Measurements from ENCODE around the gene ENSA.
"Not testable (repeated sequence)": the region's sequence is repeated elsewhere in the genome, so short reads cannot be mapped to it uniquely, and the experiment has no call there.

Gene ENSA

DNA sequence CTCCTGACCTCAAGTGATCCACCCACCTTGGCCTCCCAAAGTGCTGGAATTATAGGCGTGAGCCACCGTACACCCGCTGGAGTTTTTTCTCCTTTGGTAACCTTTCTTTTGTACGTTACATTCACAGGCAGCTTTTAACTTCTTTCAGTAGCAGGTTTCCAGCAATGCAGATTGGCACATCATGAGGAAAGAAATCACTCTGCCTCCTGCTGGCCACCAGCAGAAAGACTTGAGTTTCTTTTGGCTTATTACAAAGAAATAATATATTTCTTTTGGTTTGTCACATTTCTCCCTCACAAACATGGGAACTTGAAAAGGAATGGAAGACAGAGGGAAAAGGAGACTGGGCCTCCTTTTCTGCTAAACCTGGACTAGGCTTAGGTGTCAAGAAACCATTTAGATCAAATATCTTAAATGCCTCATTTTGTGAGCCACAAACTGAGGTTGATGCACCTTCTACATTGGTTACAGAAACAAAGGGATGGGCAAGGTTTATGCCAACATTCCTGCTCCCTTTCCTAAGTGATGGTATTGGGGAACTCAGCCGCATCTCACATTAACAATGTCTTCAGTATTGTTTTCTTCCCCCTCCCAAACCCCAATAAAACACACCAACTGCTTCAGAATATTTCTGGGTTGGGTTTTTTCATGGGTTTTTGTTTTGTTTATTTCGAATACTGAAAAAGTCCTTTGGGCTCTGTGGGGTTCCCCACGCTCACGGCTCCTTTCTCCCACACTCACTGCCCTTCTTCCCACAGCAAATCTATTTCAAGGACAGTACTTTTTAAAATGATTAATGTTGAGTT, 7.7 kb downstream of the ENSA start:
- DNase-seq = no peak

DNA sequence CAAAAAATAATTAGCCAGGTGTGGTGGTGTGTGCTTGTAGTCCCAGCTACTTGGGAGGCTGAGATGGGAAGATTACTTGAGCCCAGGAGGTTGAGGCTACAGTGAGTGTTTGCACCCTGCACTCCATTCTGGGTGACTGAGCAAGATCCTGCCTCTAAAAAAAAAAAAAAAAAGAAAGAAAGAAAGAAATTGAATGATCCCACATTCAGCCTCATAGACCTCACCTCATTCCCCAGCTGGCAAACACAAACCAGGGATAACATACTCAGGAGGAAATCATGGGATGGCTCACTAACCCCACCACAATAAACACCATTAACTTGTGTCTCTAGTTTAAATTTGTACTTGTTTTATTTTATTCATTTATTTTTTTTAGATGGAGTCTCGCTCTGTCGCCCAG, 8.5 kb downstream of the ENSA start:
- DNase-seq = no peak

DNA sequence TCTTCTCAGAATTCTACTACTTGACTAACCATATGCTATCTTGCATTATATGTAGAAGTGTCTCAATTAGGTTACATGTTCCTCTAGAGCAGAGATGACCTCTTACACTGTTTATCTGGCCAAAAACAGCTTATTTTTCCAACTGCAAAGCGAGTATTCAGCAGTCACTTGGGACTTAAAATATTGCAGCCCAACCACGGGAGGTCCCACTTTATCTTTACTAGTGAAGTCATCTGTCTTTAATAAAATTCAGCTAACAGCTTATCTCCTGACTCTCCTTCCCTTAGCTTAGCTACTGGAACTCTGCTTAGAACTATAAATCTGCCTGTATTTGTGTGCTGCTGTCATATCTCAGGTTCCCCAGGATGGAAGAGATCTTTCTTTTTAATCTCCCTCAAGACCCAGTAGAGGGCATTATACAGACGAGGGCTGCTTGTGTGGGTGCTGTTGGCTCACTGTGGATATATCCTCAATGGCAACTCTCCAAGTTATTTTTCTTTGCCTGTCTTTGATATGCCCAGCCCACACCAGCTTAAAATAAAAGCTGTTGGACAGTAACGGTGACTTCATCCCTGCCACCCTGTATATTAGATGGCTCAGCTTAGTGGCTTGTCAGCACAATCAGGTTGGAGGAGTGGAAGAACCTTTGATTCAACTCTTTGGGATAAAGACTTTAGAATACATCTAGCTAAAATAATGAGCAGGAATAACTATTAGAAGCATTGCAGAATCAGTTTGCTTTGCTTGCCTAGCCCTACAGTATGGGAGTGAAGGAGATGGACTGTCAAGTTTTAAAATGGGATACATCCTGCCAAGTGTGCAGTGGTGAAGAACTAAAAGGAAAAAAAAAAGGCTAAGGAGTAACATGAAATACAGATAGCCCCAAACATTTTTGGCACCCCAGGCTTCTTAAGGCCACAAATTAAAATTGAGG, 9.6 kb downstream of the ENSA start:
- no peak for DNase-seq

- no peak for DNase-seq
These were observed 13.8 kb downstream of the ENSA start for GRCh38 chr1:150615346-150616201.

- DNase-seq = peak; percentile 87
These were observed 16.1 kb downstream of the ENSA start for GRCh38 chr1:150613061-150613920.

DNA sequence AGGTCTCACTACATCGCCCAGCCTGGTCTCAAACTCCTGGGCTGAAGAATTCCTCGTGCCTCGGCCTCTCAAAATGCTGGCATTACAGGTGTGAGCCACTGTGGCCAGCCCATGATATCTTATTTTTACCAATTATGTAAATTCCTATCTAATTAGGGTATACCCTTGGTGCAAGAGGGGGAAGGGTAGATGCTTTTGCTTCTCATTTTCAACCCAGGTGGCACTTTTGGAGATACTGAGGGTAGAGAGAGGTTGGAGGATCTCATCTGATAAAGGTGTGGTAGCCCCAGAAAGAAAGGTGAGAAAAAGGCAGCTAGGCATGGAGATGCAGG, 17.4 kb downstream of the ENSA start:
- DNase-seq = no peak

GRCh38 chr1:150610576-150610975, 18.8 kb downstream of the ENSA start:
- DNase-seq = no peak

- DNase-seq = no peak
These were observed 19.7 kb downstream of the ENSA start for GRCh38 chr1:150609732-150610131.

- no peak for DNase-seq
These were observed 22.8 kb downstream of the ENSA start for GRCh38 chr1:150606463-150607142.

- not testable (repeated sequence) for DNase-seq
These were observed 24.0 kb downstream of the ENSA start for GRCh38 chr1:150605451-150605731.

DNA sequence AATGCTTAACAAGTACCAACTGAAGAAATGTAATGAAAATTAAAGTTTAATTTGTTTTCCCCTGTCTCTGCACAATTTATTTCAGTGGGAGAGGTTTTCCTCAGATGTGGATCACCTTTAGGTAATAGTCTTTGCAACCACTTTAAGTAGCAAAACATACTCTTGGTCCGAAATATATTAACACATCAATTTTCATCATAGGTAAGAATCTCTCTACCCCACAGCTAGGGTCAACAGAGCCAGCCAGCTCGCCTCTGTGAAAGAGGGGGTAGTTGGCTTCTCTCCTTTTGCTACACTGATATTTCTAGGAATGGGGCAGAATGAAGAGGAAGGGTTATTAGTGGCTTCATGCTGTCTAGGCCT, 25.2 kb downstream of the ENSA start:
- no peak for DNase-seq

DNA sequence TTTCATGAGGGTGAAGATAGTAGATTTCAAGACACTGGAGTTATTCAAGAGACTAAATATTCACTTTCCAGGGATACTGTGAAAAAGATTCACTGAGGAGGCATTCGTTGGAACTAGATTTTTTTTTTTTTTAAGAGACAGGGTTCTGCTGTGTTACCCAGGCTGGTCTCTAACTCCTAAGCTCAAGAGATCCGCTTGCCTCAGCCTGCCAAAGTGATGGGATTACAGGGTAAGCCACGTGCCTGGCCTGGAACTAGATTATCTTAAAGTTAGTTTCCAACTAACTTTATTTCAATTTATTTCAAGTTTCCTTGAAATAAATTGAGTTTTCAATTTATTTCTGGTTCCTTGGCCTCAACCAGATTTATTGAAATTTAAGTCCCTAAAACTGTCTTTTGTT, 25.7 kb downstream of the ENSA start:
- DNase-seq = no peak

DNA sequence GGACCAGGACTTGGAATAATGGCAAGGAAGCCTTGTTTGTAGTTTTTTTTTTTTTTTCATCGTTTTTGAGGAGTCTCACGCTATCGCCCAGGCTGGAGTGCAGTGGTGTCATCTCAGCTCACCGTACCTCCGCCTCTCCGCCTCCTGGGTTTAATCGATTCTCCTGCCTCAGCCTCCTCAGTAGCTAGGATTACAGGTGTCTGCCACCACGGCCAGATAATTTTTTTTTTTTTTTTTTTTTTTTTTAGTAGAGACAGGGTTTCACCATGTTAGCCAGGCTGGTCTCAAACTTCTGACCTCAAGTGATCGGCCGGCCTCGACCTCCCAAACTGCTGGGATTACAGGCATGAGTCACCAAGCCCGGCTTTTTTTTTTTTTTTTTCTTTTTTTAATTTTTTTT, 27.0 kb downstream of the ENSA start:
- DNase-seq = not testable (repeated sequence)

- no peak for DNase-seq
These were observed 27.9 kb downstream of the ENSA start for GRCh38 chr1:150601540-150601939.

- DNase-seq = not testable (repeated sequence)
These were observed 31.1 kb downstream of the ENSA start for GRCh38 chr1:150598346-150598745.

DNA sequence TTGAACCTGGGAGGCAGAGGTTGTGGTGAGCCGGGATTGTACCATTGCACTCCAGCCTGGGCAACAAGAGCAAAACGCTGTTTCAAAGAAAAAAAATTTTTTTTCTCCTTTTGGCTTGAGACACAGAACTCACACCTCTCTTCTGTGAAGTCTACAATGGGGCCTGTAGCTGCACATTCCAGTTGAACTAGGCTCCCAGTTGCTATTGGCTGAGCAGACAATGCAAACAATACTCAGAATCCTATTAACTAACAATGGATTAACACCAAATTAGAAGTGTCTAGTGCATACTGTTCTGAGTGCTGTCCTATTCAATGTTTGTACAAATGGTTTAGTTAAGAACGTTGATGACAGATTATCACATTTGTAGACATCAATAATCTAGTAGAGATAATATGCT, 32.4 kb downstream of the ENSA start:
- no peak for DNase-seq

- no peak for DNase-seq
These were observed 33.1 kb downstream of the ENSA start for GRCh38 chr1:150596095-150596892.

DNA sequence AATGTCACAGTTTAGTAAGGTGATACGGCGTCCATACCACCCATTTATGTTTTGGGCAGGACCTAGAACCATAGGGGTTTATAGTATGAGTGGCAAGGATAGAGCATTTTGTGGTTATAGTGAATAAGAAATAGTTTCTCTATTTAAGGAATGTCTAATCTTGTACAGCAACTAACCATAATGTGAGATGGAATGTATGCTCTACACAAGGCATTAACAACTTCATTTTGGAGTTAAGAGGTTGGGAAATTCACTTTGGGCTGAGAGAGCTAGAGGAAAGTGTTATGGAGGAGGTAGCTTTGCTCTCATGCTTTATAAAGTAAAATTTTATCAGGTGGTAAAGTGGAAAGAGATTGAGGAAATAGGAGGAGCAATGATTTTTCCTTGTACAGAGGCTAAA, 47.0 kb downstream of the ENSA start:
- no peak for DNase-seq

DNA sequence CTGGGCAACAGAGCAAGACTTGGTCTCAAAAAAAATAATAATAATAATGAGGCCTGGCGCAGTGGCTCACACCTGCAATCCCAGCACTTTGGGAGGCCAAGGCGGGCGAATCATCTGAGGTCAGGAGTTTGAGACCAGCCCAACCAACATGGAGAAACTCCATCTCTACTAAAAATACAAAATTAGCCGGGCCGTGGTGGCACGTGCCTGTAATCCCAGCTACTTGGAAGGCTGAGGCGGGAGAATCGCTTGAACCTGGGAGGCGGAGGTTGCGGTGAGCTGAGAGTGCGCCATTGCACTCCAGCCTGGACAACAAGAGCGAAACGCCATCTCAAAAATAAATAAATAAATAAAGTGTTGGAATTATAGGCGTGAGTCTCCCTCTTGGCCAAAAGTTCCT, 47.5 kb downstream of the ENSA start:
- DNase-seq = not testable (repeated sequence)

GRCh38 chr1:150581437-150581836, 48.0 kb downstream of the ENSA start:
- not testable (repeated sequence) for DNase-seq

DNA sequence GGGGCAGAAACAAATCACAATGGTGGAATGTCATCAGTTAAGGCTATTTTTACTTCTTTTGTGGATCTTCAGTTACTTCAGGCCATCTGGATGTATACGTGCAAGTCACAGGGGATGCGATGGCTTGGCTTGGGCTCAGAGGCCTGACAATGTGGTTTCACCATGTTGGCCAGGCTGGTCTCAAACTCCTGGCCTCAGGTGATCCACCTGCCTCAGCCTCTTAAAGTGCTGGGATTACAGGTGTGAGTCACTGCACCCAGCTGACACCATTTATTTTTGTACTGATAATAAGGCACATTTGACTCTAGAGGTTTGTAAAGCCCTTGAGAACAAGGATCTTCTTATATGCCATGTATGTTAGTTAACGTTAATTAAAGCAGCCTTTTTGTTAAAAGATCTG, 48.4 kb downstream of the ENSA start:
- DNase-seq = not testable (repeated sequence)

Measured in NCI-H1092 (cell line).